AG20443 (cell line): ENCODE results near the gene MAN1A1.
A peak's percentile ranks its signal among the peaks of the same experiment; 100 is the strongest.
"Not testable (repeated sequence)": the region's sequence is repeated elsewhere in the genome, so short reads cannot be mapped to it uniquely, and the experiment has no call there.

ENCODE experiments used
- DNase-seq: peaks from one replicate; pipeline ENCODE4 v3.0.0; 2012; ENCODE audit warnings: low spot score, mixed read lengths

MAN1A1 gene

GRCh38 chr6:119349361-119350201 is at the start of gene MAN1A1:
TSS of gene MAN1A1 (minus strand) at chr6:119349761. CDS start at chr6:119349065, 696 bp downstream.
- peak; percentile 98 for DNase-seq

- DNase-seq, result no peak
Measured at GRCh38 chr6:119395192-119395591, 45.6 kb upstream of the MAN1A1 start.

GRCh38 chr6:119390247-119390793 is 40.8 kb upstream of the MAN1A1 start:
- no peak for DNase-seq

GRCh38 chr6:119385994-119386393 is 36.4 kb upstream of the MAN1A1 start:
- no peak for DNase-seq

GRCh38 chr6:119384444-119384843 is 34.9 kb upstream of the MAN1A1 start:
- DNase-seq, result no peak

- no peak for DNase-seq
Measured at GRCh38 chr6:119379809-119380208, 30.2 kb upstream of the MAN1A1 start.

- DNase-seq, result not testable (repeated sequence)
Measured at GRCh38 chr6:119377043-119377442, 27.5 kb upstream of the MAN1A1 start.

GRCh38 chr6:119370080-119370479 is 20.5 kb upstream of the MAN1A1 start:
- no peak for DNase-seq

GRCh38 chr6:119368921-119369320 is 19.4 kb upstream of the MAN1A1 start:
- DNase-seq, result no peak

- no peak for DNase-seq
Measured at GRCh38 chr6:119361209-119361608, 11.6 kb upstream of the MAN1A1 start.

- no peak for DNase-seq
Measured at GRCh38 chr6:119360262-119360915, 10.8 kb upstream of the MAN1A1 start.

- DNase-seq, result no peak
Measured at GRCh38 chr6:119355890-119356289, 6.3 kb upstream of the MAN1A1 start.

GRCh38 chr6:119355157-119355556 is 5.6 kb upstream of the MAN1A1 start:
- no peak for DNase-seq

- no peak for DNase-seq
Measured at GRCh38 chr6:119353696-119354095, 4.1 kb upstream of the MAN1A1 start.

GRCh38 chr6:119352001-119352400 is 2.4 kb upstream of the MAN1A1 start:
- no peak for DNase-seq

GRCh38 chr6:119350952-119351372 is 1.4 kb upstream of the MAN1A1 start:
- DNase-seq, result peak; percentile 27

GRCh38 chr6:119350202-119350951 is 816 bp upstream of the MAN1A1 start:
- peak; percentile 44 for DNase-seq

- peak; percentile 58 for DNase-seq
Measured at GRCh38 chr6:119348748-119349360, 707 bp downstream of the MAN1A1 start.

- DNase-seq, result peak; percentile 45
Measured at GRCh38 chr6:119348096-119348747, 1.3 kb downstream of the MAN1A1 start.

- peak; percentile 24 for DNase-seq
Measured at GRCh38 chr6:119347466-119348095, 2.0 kb downstream of the MAN1A1 start.

GRCh38 chr6:119346936-119347335 is 2.6 kb downstream of the MAN1A1 start:
- no peak for DNase-seq
